Ovary (tissue), 3 donors: ENCODE measurements around the gene ERCC3.

Experiments used
- CTCF ChIP-seq, 3 donors: fragments of 450-650 bp in 2 of 3; fragments of 200-600 bp in 1 of 3; IDR thresholded peaks; one replicate each; pipeline versions ENCODE4 v1.5.1 to v1.8.0; 2016 to 2022; ENCODE audit warnings: antibody characterized with exemption in 3 of 3, mild to moderate bottlenecking in 1 of 3
- EP300 ChIP-seq: sonication (generic); formaldehyde crosslinking; IDR thresholded peaks from one replicate; pipeline ENCODE4 v1.6.1; 2017; ENCODE audit warnings: antibody characterized with exemption
- donor health status: DM: no; HTN: no; CAD: no.

GRCh38 chr2:127255721-127256120 is 38.2 kb downstream of the ERCC3 start:
- TF ChIP-seq CTCF (IDR thresholded peaks at IDR 0.05) (no peak), EP300 (no peak)
